ENCODE data around the gene YWHAQ.
"Not testable (repeated sequence)": the region's sequence is repeated elsewhere in the genome, so short reads cannot be mapped to it uniquely, and the experiment has no call there.

YWHAQ gene

DNA sequence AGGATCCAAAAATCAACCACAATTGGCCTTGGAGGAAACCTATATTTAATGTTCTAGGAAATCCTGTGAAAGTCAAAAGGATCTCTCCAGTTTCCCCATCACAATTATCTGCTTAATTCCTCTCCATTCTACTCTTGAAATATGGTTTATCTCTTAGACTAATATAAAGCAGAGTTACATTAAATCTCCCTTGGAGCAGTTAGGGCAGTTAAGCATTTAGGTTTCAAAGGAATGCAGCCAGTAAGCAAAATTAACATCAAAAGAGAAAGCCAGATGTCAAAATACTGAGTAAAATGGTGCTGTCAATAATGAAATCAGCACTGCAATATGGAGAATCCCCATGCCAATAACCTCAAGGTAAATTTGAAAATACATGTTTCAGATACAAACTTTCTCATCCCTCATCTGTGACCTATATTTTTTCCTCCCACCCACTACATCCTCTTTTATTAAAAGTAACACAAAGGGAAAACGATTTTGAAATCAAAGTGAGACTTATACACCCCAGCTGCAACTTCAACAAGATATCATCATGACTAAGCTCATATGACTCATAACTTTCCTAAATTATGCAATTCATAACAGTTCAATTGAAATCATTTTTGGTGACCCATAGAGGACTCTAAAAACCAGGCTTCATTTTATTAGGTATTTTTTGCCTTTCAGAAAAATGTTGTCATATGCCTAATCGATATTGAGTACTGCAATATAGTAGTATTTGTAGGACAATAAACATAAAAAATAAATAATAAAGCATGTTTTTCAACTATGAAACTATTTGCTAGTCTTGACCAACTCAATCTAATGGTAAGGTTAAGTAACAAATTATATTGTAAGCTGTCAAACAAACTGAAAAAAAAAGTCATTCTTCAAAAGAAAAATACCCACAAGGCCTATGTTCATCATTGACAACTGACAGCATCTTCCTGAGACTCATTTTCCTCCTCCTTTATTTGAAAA lies 78.3 kb downstream of the YWHAQ start:
- peak; percentile 81 for DNase-seq (ENCODE audit: low spot score)

DNA sequence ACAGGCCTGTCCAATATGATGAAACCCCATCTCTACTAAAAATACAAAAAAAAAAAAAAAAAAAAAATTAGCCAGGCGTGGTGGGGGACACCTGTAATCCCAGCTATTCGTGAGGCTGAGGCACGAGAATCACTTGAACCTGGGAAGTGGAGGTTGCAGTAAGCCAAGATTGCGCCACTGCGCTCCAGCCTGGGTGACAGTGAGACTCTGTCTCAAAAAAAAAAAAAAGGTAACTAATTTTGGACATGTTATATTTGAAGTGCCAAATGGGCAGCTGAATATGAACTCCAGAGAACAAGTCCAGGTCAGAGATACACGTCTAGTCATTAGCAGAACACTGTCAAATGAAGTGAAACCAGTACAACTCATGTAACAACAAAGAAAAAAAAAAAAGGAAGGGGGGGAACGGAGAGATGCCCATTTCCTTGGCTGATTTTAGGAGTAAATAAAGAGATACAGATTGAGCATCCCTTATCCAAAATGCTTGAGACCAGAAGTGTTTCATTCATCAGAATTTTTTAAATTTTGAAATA lies 79.9 kb downstream of the YWHAQ start:
- DNase-seq (ENCODE audit: low spot score): not testable (repeated sequence)

DNA sequence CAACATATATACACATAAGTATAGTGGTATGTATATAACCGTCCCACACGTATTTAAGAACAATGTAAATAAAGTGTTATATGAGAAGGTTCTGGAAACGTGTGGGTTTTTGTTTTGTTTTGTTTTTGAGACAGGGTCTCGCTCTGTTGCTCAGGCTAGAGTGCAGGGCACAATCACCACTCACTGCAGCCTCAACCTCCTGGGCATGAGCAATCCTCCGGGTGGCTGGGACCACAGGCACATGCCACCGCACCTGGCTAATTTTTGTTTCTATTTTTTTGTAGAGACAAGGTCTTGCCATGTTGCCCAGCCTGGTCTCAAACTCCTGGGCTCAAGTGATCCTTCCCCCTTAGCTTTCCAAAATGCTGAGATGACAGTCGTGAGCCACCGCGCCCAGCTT lies 81.4 kb downstream of the YWHAQ start:
- DNase-seq (ENCODE audit: low spot score): no peak

DNA sequence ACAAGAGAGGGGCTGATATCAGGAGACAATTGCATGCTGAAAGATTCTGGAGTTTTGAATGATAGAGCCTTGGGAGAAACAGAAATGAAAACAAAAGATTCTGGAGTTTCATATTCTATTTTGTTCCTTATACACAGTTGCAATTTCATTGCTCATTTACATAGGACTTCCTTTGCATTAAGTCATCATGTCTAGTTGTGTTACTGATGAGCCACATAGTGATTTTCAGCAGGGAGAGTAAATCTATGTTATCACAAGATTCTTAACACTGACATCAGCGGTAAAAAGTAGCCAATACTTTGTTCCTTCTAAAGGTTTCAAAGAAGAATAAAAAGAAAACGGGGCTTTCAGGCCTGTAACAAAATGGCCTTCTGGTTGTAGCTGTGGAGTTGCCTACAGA lies 82.3 kb downstream of the YWHAQ start:
- DNase-seq (ENCODE audit: low spot score): no peak

DNA sequence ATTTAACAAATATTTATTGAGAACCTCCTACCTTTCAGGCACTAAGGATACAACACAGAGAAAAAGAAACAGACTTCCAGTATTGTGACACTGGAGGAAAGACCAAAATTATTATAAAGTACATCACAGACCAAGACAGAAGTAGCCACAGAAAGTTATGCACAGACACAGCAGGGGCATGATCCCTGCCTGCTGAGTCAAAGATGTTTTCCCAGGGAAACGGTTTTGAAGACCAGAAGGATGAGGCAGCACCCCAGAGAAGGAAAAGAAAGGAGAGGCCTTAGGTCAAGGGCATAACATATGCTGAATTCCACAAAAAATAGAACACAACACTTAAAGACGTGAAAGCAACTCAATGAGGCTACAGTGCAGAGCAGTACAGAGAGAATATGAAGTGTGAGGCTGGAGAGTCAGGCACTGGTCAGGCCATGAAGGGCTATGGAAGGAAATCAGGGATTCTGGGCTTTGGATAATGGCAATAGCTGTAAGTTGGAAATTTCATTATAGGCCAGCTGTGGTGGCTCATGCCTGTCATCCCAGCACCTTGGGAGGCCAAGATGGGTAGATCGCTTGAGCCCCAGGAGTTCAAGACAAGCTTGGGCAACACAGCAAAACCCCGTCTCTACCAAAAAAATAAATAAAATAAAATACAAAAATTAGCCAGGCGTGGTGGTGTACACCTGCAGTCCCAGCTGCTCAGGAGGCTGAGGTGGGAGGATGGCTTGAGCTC lies 83.4 kb downstream of the YWHAQ start:
- DNase-seq (ENCODE audit: low spot score): no peak

DNA sequence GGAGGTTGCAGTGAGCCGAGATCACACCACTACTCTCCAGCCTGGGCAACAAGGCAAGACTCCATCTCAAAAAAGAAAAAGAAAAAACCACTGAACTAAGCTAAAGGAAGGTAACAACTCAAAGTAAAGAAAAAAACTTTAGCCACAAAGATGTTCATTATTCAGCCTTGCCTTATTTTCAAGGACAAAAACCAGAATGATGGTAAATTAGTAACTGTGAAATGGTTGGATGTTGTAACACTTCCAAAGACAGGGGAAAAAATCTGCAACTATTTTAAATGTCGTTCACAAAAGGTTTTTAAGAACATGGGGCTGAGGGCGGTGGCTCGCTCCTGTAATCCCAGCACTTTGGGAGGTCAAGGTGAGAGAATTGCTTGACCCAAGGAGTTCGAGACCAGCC lies 85.3 kb downstream of the YWHAQ start:
- DNase-seq (ENCODE audit: low spot score): no peak

DNA sequence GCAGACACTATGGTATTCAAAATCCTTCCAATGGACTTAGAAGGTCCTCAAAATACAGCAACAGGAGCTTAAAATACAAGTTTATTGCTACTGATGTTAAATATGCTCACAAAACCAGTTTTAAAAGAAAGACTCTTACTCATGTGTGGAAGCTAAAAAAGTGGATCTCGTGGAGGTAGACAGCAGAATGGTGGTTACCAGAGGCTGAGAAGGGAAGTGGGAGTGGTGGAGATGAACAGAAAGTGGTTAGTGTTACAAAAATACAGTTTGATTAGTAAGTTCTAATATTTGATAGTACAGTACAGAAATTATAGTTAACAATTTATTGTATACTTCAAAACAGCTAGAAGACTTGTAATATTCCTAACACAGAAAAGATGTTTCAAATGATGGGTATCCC lies 87.2 kb downstream of the YWHAQ start:
- DNase-seq (ENCODE audit: low spot score): no peak

DNA sequence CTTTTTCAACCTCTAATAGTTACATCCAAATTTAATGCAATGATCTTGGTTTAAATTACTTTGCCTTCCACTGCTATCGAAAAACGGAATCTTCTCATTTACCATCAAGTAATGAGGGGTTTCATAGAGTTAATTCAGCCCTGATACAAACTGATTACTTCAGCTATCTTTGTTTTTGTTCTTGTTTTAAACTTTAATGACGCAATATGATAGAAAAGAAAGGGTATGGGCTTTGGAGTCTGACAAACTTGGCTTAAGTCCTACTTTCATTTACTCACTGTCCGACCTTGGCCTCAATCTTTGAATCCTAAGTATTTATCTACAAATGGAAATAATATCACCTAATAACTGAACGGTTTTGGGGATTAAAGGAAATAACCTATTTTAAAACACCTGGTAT lies 91.3 kb downstream of the YWHAQ start:
- no peak for DNase-seq (ENCODE audit: low spot score)

DNA sequence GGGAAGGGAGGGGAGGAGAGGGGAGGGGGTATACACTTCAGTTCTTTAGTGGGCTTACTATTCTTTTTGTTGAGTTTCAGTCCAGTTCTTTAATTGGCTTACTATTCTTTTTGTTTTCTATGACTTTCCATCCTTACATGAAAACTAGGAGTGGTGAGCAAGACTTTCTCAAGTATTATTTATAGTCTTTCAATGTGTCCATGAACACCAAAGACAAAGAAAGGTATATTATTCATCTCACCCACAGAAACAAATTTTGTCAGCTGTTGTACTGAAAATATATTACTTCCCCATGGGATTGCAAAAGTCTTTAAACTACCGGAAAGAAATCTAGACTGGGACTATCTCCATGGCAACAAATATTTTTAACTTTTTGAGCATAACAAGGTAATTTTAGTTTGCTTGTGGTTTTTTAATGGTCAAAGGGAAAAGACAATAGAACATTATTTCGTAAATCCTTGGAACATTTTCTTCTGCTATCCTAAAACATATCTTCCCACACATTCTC lies 92.7 kb downstream of the YWHAQ start:
- no peak for DNase-seq (ENCODE audit: low spot score)

DNA sequence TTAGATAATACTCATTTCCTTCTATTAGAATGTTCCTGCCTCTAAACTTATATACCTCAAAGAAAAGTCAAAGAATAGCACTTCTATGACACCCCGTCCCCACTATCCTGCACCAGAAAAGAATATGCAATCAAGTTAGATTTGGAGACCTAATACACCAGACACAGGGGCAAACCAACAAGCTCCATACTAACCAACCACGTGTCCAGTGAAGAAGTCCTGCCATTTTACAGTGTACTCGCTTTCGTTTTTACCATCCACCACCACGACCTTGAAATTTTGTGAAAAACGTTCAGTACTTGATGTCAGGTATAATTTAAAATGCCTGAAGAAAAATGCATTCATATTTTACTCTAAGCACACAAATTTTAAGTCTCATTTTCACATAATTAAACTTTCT lies 94.3 kb downstream of the YWHAQ start:
- no peak for DNase-seq (ENCODE audit: low spot score)

DNA sequence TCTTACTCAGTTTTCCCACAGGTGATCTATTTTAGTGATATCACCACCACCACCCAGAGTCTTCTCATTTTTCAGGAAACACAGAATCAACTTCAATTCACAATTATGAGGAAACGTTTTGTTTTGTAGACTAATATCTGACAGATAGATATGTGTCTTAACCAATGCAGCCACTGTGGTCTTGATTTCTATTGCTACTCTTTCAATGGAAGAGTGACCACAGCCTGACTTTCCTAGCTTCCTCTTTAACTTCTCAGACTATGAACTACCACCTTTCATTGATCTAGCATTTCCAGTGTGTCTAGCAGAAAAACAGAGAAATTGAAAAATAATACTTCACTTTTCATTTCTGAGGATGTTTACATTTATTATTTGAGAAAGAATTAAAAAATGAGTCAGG lies 95.6 kb downstream of the YWHAQ start:
- DNase-seq (ENCODE audit: low spot score): no peak

Measured in LoVo (cell line).